Measurements from ENCODE around the gene CASK.
"Not testable (repeated sequence)": the region's sequence is repeated elsewhere in the genome, so short reads cannot be mapped to it uniquely, and the experiment has no call there.

Gene CASK

GRCh38 chrX:41684940-41685339 lies 238.4 kb downstream of the CASK start:
- FAIRE-seq: no peak

DNA sequence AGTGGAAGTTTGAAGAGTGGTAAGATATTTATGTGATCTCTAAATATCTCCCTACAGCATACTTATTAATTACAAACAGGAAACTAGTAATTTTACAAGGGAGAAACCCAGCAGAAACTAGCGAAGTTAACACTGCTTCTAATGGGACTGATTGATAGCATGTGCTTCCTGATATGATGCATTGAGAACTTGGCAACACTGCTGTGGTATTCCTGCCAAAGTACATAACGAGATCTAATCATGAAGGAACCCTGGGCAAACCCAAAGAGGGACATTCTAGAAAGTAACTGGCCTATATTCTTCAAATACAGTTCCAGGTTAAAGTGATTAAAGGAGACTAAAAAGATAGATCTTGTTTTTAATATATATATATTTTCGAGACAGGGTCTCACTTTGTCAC lies 239.2 kb downstream of the CASK start:
- FAIRE-seq: no peak

DNA sequence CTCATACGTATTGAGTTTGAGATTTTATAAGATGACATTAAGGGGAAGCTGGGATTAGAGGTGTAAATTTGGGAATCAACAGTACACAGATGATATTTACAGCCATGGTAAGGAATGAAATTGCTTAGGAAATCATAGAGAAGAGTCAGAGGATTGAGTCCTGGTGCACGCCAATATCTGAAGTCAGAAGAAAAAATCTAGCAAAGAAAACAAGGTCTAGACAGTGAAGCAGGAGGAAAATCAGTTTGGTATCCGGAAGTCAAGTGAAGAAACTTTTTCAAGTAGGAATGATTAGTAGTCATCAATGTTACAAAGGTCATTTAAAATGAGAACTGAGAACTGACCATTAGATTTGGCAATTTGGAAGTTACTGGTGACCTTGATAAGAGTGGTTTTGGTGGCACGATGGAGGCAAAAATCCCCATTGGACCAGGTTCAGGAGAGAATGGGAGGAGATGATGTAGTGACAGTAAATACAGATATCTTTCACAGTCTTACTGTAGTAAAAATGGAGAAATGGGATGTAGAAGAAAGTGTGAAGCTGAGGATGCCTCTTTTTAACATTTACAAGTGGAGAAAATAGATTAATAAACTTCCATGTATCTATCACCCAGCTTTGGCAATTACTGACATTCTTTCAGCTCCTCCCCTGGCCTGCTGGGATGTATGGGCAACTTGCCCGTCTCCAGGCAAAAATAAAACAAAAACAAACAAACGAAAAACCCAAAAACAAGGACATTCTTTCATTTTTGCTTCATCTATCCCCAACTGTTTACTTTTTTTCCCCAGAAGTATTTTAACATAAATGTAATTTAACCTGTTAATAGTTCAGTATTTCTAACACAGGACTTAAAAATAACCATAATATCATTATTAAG lies 245.9 kb downstream of the CASK start:
- no peak for FAIRE-seq

DNA sequence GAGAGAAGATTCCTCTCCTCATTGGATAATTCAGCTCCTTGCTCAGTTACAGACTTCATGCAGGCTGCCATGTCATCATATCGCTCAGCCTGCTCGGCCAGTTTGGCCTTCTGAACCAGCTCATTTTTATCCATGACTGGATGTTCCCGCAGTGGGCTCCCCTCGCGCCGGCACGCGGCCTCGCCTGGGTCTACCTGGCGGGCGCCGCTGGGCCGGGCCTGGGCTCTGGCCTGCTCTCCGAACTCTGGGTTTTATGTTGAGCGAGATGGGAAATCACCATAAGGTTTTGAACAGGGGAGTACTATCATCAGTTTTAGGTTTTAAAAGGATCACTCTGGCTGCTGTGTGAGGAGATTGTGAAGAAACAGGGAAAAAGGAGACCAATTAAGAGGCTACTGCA lies 247.0 kb downstream of the CASK start:
- FAIRE-seq: not testable (repeated sequence)

- no peak for FAIRE-seq
Measured at GRCh38 chrX:41672643-41673042, 250.7 kb downstream of the CASK start.

GRCh38 chrX:41671082-41671481 lies 252.3 kb downstream of the CASK start:
- FAIRE-seq: no peak

DNA sequence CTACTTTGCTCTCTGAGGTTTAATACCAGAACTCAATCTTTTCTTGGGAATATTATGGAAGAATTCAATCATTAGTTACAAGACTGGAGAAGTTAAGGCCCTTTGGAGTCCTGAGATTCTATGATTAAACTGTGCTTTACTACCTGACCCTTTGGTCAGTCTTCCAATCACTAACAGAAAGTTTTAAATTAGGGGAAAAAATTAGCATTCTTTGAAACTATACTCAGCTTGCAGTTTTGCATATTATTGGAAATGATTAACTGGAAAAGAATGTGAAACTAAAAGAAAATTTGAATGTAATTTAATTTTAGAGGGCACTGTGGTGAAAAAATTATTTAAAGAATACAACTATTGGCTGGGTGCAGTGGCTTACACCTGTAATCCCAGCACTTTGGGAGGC lies 253.2 kb downstream of the CASK start:
- no peak for FAIRE-seq

GRCh38 chrX:41667631-41668030 lies 255.7 kb downstream of the CASK start:
- FAIRE-seq: no peak

- FAIRE-seq: no peak
Measured at GRCh38 chrX:41666251-41666650, 257.1 kb downstream of the CASK start.

DNA sequence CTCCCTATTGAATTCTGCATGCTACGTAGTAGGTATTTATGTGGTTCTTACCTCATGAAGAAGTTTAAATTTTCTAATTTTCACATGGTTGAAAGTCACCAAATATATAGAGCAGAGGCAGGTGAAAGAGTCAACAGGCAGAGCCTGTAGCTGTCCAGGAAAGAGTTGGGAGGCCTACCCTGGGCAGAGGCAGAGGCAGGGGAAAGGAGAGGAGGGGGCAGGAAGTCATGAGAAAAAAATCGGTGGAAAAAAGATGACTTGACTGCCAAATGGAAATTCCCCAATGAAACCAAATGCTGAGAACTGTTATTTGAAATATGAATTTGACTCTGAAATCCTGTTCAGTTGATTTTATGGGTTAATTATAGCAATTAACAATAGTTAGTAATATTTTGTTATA lies 257.7 kb downstream of the CASK start:
- no peak for FAIRE-seq

GRCh38 chrX:41664908-41665307 lies 258.4 kb downstream of the CASK start:
- no peak for FAIRE-seq

- no peak for FAIRE-seq
Measured at GRCh38 chrX:41664375-41664901, 258.9 kb downstream of the CASK start.

GRCh38 chrX:41661366-41662095 lies 261.8 kb downstream of the CASK start:
- no peak for FAIRE-seq

DNA sequence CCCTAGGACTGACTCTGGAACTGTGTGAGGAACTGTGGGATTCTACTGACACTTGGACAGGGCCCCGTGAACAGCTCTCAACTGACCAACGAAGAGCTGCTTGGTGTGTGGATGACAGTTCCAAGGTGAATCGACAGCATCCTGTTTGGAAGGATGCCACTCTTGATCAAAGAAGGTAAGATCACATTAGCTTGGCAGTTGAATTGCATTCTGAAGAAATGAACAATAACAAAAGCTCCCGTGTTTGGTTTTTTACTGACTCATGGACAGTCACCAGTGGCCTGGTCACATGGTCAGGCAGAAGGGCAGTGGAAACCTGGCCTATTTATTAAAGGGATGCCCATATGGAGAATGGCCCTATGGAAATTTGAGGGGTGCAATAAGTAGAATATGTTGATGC lies 267.7 kb downstream of the CASK start:
- FAIRE-seq: no peak

- no peak for FAIRE-seq
Measured at GRCh38 chrX:41655101-41655500, 268.3 kb downstream of the CASK start.

GRCh38 chrX:41653125-41653524 lies 270.2 kb downstream of the CASK start:
- FAIRE-seq: no peak

DNA sequence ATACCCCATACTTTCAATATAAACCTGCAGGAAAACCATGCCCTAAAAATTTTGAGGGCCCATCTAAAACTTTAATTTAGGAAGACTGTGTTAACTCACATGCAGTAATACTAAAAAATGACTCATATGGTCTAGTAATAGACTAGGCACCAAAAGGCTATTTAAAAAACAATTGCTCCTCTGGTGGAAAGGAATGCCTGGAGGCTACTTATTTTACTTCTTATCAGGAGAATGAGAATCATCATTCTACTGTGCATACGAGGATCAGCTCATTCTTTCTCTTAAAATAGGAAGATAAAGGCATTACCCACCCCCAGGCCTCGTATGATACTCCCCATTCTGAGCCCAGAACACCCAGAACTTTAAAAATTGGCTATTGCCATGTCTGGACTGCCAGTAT lies 277.2 kb downstream of the CASK start:
- not testable (repeated sequence) for FAIRE-seq

DNA sequence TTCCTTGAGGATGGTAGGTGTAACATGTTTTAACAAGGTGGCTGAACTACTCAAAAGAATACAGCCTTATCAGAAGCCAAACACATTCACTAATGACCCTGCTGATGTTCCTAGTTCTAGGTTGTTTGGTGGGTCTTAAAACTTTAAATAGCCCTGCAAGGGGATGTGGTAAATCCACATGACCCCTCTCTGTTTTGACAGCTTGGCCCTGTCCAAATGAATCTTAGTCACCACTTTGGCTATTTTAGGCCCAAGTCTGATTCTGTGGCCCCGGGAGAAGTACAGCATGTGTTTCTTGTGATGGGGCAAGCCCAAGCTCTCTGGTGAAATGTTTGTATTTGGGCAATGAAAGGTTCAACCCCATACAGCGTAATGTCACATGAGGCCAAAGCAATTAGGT lies 289.1 kb downstream of the CASK start:
- FAIRE-seq: no peak

DNA sequence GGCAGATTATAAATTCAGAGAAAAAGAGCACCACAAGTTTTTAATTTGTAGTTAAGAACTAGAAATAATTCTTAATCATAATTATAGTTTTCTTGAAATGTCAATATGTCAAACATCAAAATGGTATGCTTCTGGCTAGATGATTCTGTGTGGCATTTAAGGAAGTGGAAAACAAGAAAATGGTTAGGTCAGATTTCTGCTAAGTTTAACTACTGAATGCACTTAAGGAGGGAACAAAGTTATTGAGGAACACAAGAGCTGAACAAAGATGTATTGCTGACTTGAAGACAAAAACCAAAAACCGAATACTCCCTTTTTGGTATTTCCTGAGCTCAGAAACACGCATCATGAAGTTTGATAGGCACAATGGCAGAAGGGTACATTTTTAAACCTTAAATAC lies 293.3 kb downstream of the CASK start:
- FAIRE-seq: no peak

GRCh38 chrX:41629539-41629938 lies 293.8 kb downstream of the CASK start:
- no peak for FAIRE-seq

- no peak for FAIRE-seq
Measured at GRCh38 chrX:41621222-41621723, 302.1 kb downstream of the CASK start.

DNA sequence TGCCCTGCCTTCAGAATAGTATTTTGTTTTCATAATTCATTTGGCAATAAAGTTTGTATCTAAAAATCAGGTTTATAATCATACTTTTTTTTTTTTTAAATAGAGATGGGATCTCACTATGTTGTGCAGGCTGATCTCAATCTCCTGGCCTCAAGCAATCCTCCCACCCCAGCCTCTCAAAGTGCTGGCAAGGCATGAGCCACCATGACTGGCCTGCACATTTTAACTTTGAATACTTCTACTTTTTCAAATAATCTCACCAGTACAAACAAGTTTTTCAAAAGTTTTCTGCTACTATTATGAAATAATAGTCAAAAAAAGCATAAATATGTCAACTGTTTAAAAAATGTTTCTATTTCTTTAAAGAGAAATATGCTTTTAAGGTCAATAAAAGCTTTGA lies 304.1 kb downstream of the CASK start:
- no peak for FAIRE-seq

DNA sequence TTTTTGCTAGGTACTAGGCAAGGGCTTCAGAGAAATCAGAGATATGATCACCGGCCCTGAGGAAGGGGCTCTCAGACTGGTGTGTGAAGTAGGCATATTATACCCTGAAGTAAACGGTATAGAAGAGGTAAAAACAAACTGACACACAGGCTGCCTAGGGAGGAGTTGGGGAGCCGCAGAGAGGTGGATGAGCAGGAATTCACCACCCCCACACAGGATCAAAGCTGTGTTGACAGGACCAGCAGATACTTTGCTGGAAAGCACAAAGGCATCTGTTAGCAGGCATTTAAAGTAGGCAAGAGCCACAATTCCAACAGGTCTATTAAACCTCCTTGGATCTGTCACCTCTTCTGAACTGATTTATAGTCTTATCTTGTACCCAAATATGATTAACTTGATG lies 306.4 kb downstream of the CASK start:
- FAIRE-seq: no peak

DNA sequence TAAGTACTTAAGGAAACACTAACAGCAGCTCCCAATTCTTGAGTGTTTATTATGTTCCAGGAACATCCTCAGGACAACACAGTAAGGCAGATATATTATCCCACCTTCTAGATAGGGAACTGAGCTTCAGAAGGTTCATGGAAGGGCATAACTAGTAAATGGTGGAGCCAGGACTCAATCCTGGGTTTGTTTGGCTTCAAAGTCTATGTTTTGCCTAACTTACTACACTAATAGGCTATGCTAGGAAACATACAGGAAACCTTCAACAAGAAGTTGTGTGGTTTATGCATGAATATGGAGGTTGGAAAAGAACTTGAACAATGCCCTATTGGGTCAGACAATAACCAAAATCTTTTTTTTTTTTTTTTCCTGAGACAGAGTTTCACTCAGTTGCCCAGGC lies 307.1 kb downstream of the CASK start:
- no peak for FAIRE-seq
